Stimulated activated CD4-positive, alpha-beta T cell treated with anti-CD3 and anti-CD28 coated beads, Interleukin-2, amount 100 ng/mL, for 48 hours (primary cell): ENCODE measurements around the gene GNG2.
A peak's percentile ranks its signal among the peaks of the same experiment; 100 is the strongest.

Experiments used
- DNase-seq, 2 donors: peaks; one replicate each; pipeline ENCODE4 v3.0.0-alpha.2; 2020

GNG2 gene

GRCh38 chr14:51951656-51952055, 91.2 kb downstream of the GNG2 start:
- no peak for DNase-seq

GRCh38 chr14:51954031-51954430, 93.6 kb downstream of the GNG2 start:
- no peak for DNase-seq

- DNase-seq, result no peak
Measured at GRCh38 chr14:51954657-51955056, 94.2 kb downstream of the GNG2 start.

- DNase-seq, result no peak
Measured at GRCh38 chr14:51957950-51958349, 97.5 kb downstream of the GNG2 start.

- no peak for DNase-seq
Measured at GRCh38 chr14:51959928-51960327, 99.5 kb downstream of the GNG2 start.

- no peak for DNase-seq
Measured at GRCh38 chr14:51960866-51961265, 100.5 kb downstream of the GNG2 start.

GRCh38 chr14:51962711-51963110, 102.3 kb downstream of the GNG2 start:
- DNase-seq, result no peak

- no peak for DNase-seq
Measured at GRCh38 chr14:51963286-51963685, 102.9 kb downstream of the GNG2 start.

- no peak for DNase-seq
Measured at GRCh38 chr14:51967521-51967920, 107.1 kb downstream of the GNG2 start.

GRCh38 chr14:51969852-51970540, 109.6 kb downstream of the GNG2 start:
- no peak for DNase-seq

GRCh38 chr14:51972566-51972965, 112.2 kb downstream of the GNG2 start:
- no peak for DNase-seq

- DNase-seq, result no peak
Measured at GRCh38 chr14:51977075-51977474, 116.7 kb downstream of the GNG2 start.

- no peak for DNase-seq
Measured at GRCh38 chr14:51978681-51979085, 118.3 kb downstream of the GNG2 start.

GRCh38 chr14:51979088-51979709, 118.8 kb downstream of the GNG2 start:
- peak; percentile 89 to 91 for DNase-seq

GRCh38 chr14:51981218-51981854, 120.9 kb downstream of the GNG2 start:
- no peak for DNase-seq

GRCh38 chr14:51988221-51988620, 127.8 kb downstream of the GNG2 start:
- no peak for DNase-seq

GRCh38 chr14:51989293-51990234, 129.2 kb downstream of the GNG2 start, which contains the start of gene RTRAF:
Gene RTRAF (plus strand): TSS chr14:51989546. CDS start chr14:51989640, 94 bp downstream.
- peak; percentile 84 to 89 for DNase-seq

- DNase-seq, result no peak
Measured at GRCh38 chr14:51990488-51990887, 130.1 kb downstream of the GNG2 start.

GRCh38 chr14:51993285-51993920, 133.0 kb downstream of the GNG2 start:
- no peak for DNase-seq

GRCh38 chr14:51996148-51996746, 135.8 kb downstream of the GNG2 start:
- no peak for DNase-seq

GRCh38 chr14:51998348-51998747, 137.9 kb downstream of the GNG2 start:
- no peak for DNase-seq

GRCh38 chr14:51999084-51999483, 138.7 kb downstream of the GNG2 start:
- DNase-seq, result no peak
